Large intestine (tissue), 3 donors: ENCODE results near the gene HDAC9. TPM values are rescaled to one million over a fixed set of nuclear protein-coding genes. Genes with fewer than 3 reads are reported as not detected.

ENCODE experiments used
- DNase-seq, 2 donors: peaks; one replicate each; pipeline versions ENCODE4 v3.0.0 to v3.0.0-alpha.2; 2013
- H3K27ac ChIP-seq: one replicate; pipeline ENCODE4 v1.5.1; 2013; ENCODE audit warnings: low read length
- H3K27me3 ChIP-seq: 2 replicates; pipeline ENCODE4 v1.6.1; 2013; ENCODE audit warnings: low read length; ENCODE audit not compliant: control insufficient read depth, insufficient read depth
- H3K36me3 ChIP-seq: 2 replicates; pipeline ENCODE4 v1.6.1; 2013; ENCODE audit warnings: low read length; ENCODE audit not compliant: control insufficient read depth, insufficient read depth
- H3K4me1 ChIP-seq: one replicate; pipeline ENCODE4 v1.6.1; 2013; ENCODE audit warnings: low read length; ENCODE audit not compliant: control insufficient read depth, insufficient read depth
- H3K4me3 ChIP-seq: one replicate; pipeline ENCODE4 v1.5.1; 2013; ENCODE audit warnings: low read length
- H3K9me3 ChIP-seq: one replicate; pipeline ENCODE4 v1.6.1; 2013; ENCODE audit warnings: mild to moderate bottlenecking, low read depth, low read length, moderate library complexity; ENCODE audit not compliant: control insufficient read depth
- WGBS: methylation state at CpG from one replicate; pipeline ENCODE4 v1.1.5; 2013; ENCODE audit warnings: low lambda C conversion rate; ENCODE audit not compliant: insufficient coverage; 5-methylcytosine and 5-hydroxymethylcytosine counted together
- polyA plus RNA-seq: library from polyadenylated mRNA; unstranded; fragments of 120-200 nt; gene quantifications from one replicate; pipeline ENCODE4 v1.2.1, GENCODE V29; 2013

Gene HDAC9
- polyA plus RNA-seq, 1 donor, result 6.2 TPM

GRCh38 chr7:18583305-18583704 is 87.8 kb downstream of the HDAC9 start:
- Histone ChIP-seq H3K36me3 (no peaks in the 10 kb centered on the region), H3K4me1 (no peaks in the 10 kb centered on the region), H3K27ac (no peak overlapping the region), H3K9me3 (no peaks in the 10 kb centered on the region), H3K27me3 (no peaks in the 10 kb centered on the region), H3K4me3 (no peak overlapping the region)
- no CpG with 5 or more reads among the region's 2 CpGs for WGBS
- DNase-seq, result no peak

DNA sequence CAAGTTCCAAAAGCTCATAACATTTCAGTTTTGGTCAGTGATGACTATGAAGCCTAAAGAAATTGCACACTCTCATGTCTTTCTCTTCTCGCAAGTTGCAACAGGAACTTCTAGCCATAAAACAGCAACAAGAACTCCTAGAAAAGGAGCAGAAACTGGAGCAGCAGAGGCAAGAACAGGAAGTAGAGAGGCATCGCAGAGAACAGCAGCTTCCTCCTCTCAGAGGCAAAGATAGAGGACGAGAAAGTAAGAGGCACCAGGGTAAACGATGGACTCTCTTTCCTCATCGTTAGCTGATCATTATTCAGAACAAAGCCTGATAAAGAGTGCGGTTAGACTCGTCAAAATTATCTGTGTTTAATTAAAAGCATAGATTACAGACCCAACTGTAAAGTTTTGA is 94.7 kb downstream of the HDAC9 start:
- H3K4me3 ChIP-seq, result no peak overlapping the region
- no peaks in the 10 kb centered on the region for H3K4me1 ChIP-seq
- no peaks in the 10 kb centered on the region for H3K36me3 ChIP-seq
- H3K9me3 ChIP-seq, result no peaks in the 10 kb centered on the region
- no peak overlapping the region for H3K27ac ChIP-seq
- 17% methylated on average over 1 of the region's 7 CpGs for WGBS
- H3K27me3 ChIP-seq, result no peaks in the 10 kb centered on the region
- no peak for DNase-seq

DNA sequence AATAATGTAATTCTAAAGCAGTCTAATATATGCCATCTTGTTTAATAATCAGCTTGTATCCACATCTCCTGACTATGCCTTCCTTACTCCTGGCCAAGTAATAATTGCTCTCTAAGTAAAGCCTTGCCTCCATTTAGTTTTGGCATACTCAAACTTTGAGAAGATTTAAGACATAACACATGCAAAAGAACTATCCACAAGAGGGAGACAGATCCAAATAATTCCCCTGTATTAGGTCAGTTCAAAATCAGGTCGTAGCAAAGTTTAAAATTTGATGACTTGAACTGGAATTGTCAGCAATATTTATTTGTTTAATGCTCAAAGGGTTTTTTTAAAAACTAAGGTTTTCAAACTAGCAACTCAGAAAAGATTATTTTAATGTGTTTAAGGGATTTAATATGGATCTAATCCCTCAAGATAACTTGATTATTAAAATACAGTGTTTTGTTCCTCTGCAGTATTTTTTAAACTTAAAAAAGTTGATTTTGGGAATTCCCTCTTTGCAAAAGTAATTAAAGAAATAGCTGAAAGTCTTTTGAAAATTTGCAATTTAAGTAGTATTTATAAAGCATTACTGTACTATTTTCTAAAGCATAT is 95.3 kb downstream of the HDAC9 start:
- 0% methylated on average over 1 of the region's 1 CpG for WGBS

DNA sequence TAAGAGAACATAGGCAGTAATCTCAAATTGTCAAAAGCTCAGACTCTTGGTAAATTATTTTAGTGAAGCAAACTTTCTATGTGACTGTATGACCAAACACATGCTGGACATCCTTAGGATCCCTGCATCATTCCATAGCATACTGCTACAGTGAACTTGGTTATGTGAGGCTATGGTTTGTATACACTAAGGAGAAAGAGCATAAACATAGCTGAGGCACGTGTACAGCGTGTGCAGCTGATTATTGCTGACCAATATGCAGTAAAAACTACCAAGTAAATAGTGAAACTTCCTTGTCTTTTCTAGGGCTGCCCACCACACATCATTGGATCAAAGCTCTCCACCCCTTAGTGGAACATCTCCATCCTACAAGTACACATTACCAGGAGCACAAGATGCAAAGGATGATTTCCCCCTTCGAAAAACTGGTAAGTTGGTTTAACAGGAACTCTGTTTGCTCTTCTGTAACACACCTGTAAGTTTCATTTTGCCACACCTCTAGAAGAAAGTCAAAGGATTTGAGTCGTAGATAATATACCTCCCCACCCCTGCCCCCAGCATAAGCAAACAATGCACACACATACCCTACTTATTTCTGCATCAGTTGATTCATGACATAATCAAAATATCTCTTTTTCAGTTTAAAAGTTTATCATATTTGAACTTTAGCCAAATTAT is 98.2 kb downstream of the HDAC9 start:
- no peak overlapping the region for H3K27ac ChIP-seq
- H3K9me3 ChIP-seq, result no peaks in the 10 kb centered on the region
- H3K36me3 ChIP-seq, result no peaks in the 10 kb centered on the region
- no CpG with 5 or more reads among the region's 4 CpGs for WGBS
- no peak overlapping the region for H3K4me3 ChIP-seq
- H3K27me3 ChIP-seq, result no peaks in the 10 kb centered on the region
- no peak for DNase-seq
- H3K4me1 ChIP-seq, result no peaks in the 10 kb centered on the region

More for the DNA sequence above, 95.3 kb downstream of the HDAC9 start:
- Histone ChIP-seq H3K9me3 (no peaks in the 10 kb centered on the region), H3K36me3 (no peaks in the 10 kb centered on the region), H3K4me3 (no peak overlapping the region), H3K27ac (no peak overlapping the region), H3K27me3 (no peaks in the 10 kb centered on the region), H3K4me1 (no peaks in the 10 kb centered on the region)
- peak in 1 of 2 donors; percentile 6 for DNase-seq

DNA sequence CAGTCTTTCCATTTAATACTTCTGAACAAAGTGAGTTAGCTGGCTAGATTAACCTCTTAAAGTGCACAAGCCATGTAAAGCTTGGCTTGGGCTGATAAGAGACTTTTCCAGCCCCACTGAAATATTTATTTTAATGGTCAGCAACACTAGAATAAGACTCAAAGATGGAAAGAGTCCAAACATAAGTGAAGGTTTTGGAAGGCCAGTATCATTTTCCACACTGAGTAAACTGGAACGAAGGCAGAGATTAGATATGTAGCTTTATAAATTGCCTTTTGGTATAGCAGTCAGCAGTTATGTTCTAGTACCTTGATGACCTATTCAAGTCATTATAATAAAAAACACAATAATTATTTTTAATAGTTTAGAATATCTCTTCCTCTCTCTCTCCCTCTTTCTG is 102.2 kb downstream of the HDAC9 start:
- H3K27ac ChIP-seq, result no peak overlapping the region
- no peaks in the 10 kb centered on the region for H3K9me3 ChIP-seq
- no peaks in the 10 kb centered on the region for H3K36me3 ChIP-seq
- WGBS, result 40% methylated on average over 1 of the region's 1 CpG
- H3K4me1 ChIP-seq, result no peaks in the 10 kb centered on the region
- no peaks in the 10 kb centered on the region for H3K27me3 ChIP-seq
- DNase-seq, result no peak
- no peak overlapping the region for H3K4me3 ChIP-seq

DNA sequence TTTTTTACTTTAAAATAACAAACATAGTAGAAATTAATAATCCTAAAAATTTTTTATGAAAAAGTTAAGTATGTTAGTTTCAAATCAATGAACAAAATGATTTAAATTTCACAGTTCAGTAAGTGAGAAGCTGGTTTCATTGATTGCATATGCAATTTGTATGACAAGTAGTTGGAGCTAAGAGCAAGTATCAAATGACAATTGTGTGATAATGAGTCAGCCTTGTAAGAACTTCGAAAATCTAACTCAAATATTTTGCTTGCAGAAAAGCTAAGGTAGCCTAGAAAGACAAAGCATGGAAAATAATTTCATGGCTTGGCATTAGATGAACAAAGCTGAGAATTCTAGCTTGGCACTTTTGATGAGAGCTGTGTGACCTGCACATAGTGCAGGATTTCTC is 111.5 kb downstream of the HDAC9 start:
- H3K36me3 ChIP-seq, result no peaks in the 10 kb centered on the region
- no peak overlapping the region for H3K27ac ChIP-seq
- peaks cover 4% of the 10 kb centered on the region for H3K9me3 ChIP-seq
- no peaks in the 10 kb centered on the region for H3K27me3 ChIP-seq
- H3K4me3 ChIP-seq, result no peak overlapping the region
- DNase-seq, result no peak
- H3K4me1 ChIP-seq, result no peaks in the 10 kb centered on the region
- WGBS, result no CpG with 5 or more reads among the region's 1 CpG

GRCh38 chr7:18610331-18610948 is 114.9 kb downstream of the HDAC9 start:
- WGBS, result 87% methylated on average over 2 of the region's 8 CpGs
- Histone ChIP-seq H3K27ac (no peak overlapping the region), H3K9me3 (no peaks in the 10 kb centered on the region), H3K4me3 (no peak overlapping the region), H3K4me1 (no peaks in the 10 kb centered on the region), H3K27me3 (no peaks in the 10 kb centered on the region), H3K36me3 (no peaks in the 10 kb centered on the region)
- DNase-seq, result peak in 1 of 2 donors; percentile 8

GRCh38 chr7:18614841-18615240 is 119.3 kb downstream of the HDAC9 start:
- H3K27me3 ChIP-seq, result no peaks in the 10 kb centered on the region
- no peaks in the 10 kb centered on the region for H3K36me3 ChIP-seq
- H3K9me3 ChIP-seq, result no peaks in the 10 kb centered on the region
- H3K4me3 ChIP-seq, result no peak overlapping the region
- H3K27ac ChIP-seq, result no peak overlapping the region
- no peaks in the 10 kb centered on the region for H3K4me1 ChIP-seq
- DNase-seq, result no peak

DNA sequence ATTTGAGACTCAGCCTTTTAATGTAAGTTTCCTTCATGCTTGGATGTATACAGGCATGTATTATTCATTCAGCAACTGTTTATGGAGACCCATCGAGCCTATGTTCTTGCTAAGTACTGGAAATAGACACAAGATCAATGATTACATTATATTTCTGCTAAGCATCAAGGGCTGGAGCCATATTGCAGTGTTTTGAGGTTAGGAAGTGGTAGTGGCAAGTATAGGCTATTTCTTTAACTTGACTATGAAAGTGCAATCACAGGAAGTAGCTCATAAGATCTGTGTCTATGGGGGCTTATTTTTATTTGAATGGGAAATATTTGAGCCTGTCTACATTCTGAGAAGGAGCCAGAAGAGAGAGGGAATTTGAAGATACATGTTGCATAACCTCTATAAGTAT is 123.8 kb downstream of the HDAC9 start:
- H3K4me3 ChIP-seq, result no peak overlapping the region
- H3K27ac ChIP-seq, result no peak overlapping the region
- H3K36me3 ChIP-seq, result no peaks in the 10 kb centered on the region
- WGBS, result no CpG with 5 or more reads among the region's 1 CpG
- DNase-seq, result no peak
- H3K27me3 ChIP-seq, result no peaks in the 10 kb centered on the region
- no peaks in the 10 kb centered on the region for H3K4me1 ChIP-seq
- no peaks in the 10 kb centered on the region for H3K9me3 ChIP-seq

DNA sequence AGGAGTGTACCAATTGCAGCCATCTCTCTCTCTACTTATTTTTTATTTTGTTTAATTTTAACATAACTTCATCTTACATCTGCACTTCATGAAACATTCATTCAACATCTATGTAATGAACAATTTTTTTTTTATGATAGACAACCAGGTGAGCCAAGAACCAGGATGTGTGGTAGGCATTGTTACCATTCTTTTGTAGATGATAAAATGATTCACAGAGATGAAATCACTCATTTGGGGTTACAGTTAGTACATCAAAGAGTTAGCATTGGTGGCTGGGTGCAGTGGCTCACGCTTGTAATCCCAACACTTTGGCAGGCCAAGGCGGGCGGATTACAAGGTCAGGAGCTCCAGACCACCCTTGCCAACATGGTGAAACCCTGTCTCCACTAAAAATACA is 127.8 kb downstream of the HDAC9 start:
- no peak for DNase-seq
- WGBS, result no CpG with 5 or more reads among the region's 3 CpGs

GRCh38 chr7:18624459-18624858 is 128.9 kb downstream of the HDAC9 start:
- H3K9me3 ChIP-seq, result no peaks in the 10 kb centered on the region
- no CpG with 5 or more reads among the region's 1 CpG for WGBS
- no peak overlapping the region for H3K27ac ChIP-seq
- H3K27me3 ChIP-seq, result no peaks in the 10 kb centered on the region
- no peaks in the 10 kb centered on the region for H3K4me1 ChIP-seq
- DNase-seq, result no peak
- no peak overlapping the region for H3K4me3 ChIP-seq
- no peaks in the 10 kb centered on the region for H3K36me3 ChIP-seq

More for the DNA sequence above, 127.8 kb downstream of the HDAC9 start:
- H3K4me3 ChIP-seq, result no peak overlapping the region
- H3K27me3 ChIP-seq, result no peaks in the 10 kb centered on the region
- no peaks in the 10 kb centered on the region for H3K9me3 ChIP-seq
- H3K36me3 ChIP-seq, result no peaks in the 10 kb centered on the region
- H3K27ac ChIP-seq, result no peak overlapping the region
- H3K4me1 ChIP-seq, result no peaks in the 10 kb centered on the region
